Lung (tissue), 12 donors: ENCODE measurements around the gene SLC6A16. TPM values are rescaled to one million over a fixed set of nuclear protein-coding genes. Genes with fewer than 3 reads are reported as not detected.

Source experiments
- ATAC-seq: fragments of 200-7000 bp; cut with Tn5 transposase; one replicate; pipeline ENCODE4 v1.9.1; 2020; ENCODE audit warnings: moderate number of reproducible peaks; ENCODE audit not compliant: insufficient read depth, low FRiP score
- DNase-seq, 3 donors: peaks; one replicate each; pipeline ENCODE4 v3.0.0-alpha.2; 2013 to 2017
- H3K27ac ChIP-seq, 2 donors: one replicate each; pipeline ENCODE4 v1.5.1; 2013; ENCODE audit warnings: mild to moderate bottlenecking in 2 of 2, moderate library complexity in 2 of 2, control low read depth in 1 of 2, inconsistent platforms in 1 of 2, low read depth in 1 of 2, low read length in 1 of 2
- H3K27me3 ChIP-seq, 3 donors: one replicate each; pipeline ENCODE4 v1.5.1; 2013; ENCODE audit warnings: low read length in 2 of 3; ENCODE audit not compliant: control insufficient read depth in 3 of 3, insufficient read depth in 3 of 3
- H3K36me3 ChIP-seq, 4 donors: one replicate each; pipeline ENCODE4 v1.5.1; 2013; ENCODE audit warnings: low read length in 4 of 4, mild to moderate bottlenecking in 1 of 4, moderate library complexity in 1 of 4; ENCODE audit not compliant: control insufficient read depth in 4 of 4, insufficient read depth in 4 of 4
- H3K4me1 ChIP-seq, 5 donors: one replicate each; pipeline ENCODE4 v1.5.1; 2013; ENCODE audit warnings: low read length in 5 of 5, mild to moderate bottlenecking in 2 of 5, moderate library complexity in 1 of 5; ENCODE audit not compliant: control insufficient read depth in 5 of 5, insufficient read depth in 5 of 5
- H3K4me3 ChIP-seq: one replicate; pipeline ENCODE4 v1.5.1; 2013; ENCODE audit warnings: mild to moderate bottlenecking, control low read depth, moderate library complexity
- H3K9ac ChIP-seq, 2 donors: one replicate each; pipeline ENCODE4 v1.5.1; 2013; ENCODE audit warnings: low read length in 2 of 2, control low read depth in 1 of 2; ENCODE audit not compliant: insufficient read depth in 1 of 2
- H3K9me3 ChIP-seq, 4 donors: one replicate each; pipeline ENCODE4 v1.5.1; 2013; ENCODE audit warnings: low read length in 3 of 4, mild to moderate bottlenecking in 1 of 4, moderate library complexity in 1 of 4; ENCODE audit not compliant: control insufficient read depth in 4 of 4, insufficient read depth in 3 of 4
- CTCF ChIP-seq: IDR thresholded peaks from 2 replicates; pipeline ENCODE4 v1.5.1; 2012; ENCODE audit warnings: mild to moderate bottlenecking; ENCODE audit errors: control extremely low read depth, extremely low read depth
- WGBS, 2 donors: extraction: QIAGEN DNeasy Blood & Tissue Kit; methylation state at CpG; one replicate each; pipeline ENCODE4 v1.1.7; 2013; 5-methylcytosine and 5-hydroxymethylcytosine counted together
- polyA plus RNA-seq, 2 donors: library from polyadenylated mRNA; stranded (reverse); fragments of 200-250 nt; gene quantifications; one replicate each; pipeline ENCODE4 v1.2.1, GENCODE V29; 2013
- total RNA-seq, 2 donors: library from RNA; depleted of rRNA in 1 of 2; stranded (reverse); fragments of >200 nt in 1 of 2; gene quantifications; one replicate each; pipeline ENCODE4 v1.2.1, GENCODE V29; 2014 to 2021
- donor health status: control.
- donor health status: control.
- donor health status: Bipolar disorder and iron deficiency.
- donor health status: healthy.
- donor health status: DM: yes; HTN: yes; CAD: no.

SLC6A16 gene
- total and polyA plus RNA-seq, 4 donors, result 0.93 to 2.5 (median 2.1) TPM

DNA sequence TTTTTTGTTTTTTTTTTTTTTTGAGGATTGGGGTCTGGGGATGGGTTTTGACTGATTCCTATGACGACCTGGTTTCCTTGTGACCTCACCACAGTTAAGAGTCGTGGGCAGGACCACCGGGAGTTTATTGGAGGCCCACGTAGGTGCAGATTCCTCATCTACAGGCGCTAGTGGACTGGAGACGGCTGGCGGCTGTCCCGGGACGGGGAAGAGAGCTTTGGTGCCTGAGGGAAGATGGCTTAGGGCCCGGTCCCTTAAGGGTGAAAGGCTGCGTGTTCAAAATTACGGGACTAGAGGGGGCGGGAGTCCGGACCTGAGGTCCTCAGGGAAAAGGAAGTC is 37.9 kb upstream of the SLC6A16 start:
- 1% methylated on average over 14 of the region's 14 CpGs for WGBS, 2 donors
- H3K4me1 ChIP-seq, result peaks cover 0 to 15% (median 3%) of the 10 kb centered on the region in 5 donors
- no peak for ATAC-seq
- H3K27me3 ChIP-seq, result no peaks in the 10 kb centered on the region
- no peak overlapping the region for H3K4me3 ChIP-seq
- H3K9me3 ChIP-seq, result no peaks in the 10 kb centered on the region
- H3K36me3 ChIP-seq, result peaks cover 0 to 10% (median 3%) of the 10 kb centered on the region in 4 donors
- H3K9ac ChIP-seq, result peak overlapping the region in 1 of 2 donors; percentile 81
- no peak for TF ChIP-seq CTCF
- DNase-seq, result peak; percentile 80 to 86 (median 83)
- H3K27ac ChIP-seq, result peak overlapping the region; percentile 30 to 50

DNA sequence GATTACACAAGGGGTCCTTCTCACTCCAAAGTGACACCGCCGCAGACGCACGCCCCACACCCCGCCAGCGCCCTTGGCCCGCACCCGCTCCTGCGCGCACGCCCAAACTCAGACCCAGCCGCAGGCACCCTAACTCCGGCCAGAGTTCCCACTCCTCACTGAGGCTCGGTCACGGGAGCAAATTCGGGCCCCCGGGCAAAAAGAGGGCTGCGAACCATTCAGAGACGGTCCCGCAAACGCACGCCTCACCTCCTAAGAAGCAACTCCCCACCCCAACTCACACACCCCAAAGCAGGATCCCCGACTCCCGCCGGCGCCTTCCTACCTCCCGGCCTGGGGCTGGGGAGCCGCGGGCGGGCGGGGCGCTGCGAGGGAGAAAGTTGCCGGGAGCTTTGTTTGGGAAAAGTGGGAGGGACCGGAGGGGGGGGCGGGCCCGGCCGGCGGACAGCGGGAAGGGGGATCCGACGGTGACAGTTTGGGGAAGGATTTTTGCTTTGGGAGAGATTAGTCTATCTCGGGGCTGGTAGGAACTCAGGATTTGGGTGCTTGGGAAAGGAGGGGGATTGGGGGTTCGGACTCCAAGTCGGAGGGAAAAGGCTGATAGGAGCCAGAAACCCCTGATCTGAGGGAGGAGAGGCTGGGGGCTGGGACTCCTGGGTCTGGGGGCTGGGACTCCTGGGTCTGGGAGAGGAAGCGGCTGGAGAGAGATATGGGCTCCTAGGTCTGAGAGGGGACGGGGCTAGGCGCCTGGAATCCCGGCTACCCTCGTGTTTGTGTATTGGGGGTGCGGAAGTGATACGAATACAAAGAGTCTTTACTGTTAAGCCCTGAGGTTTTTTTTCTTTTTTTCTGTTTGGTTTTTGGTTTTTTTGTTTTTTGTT is 37.3 kb upstream of the SLC6A16 start, which contains the start of gene TEAD2:
TSS of gene TEAD2 (minus strand) at position 369 of the 881 bp plus-strand sequence. CDS start 2,341 bp downstream, outside the sequence.
- peaks cover 0 to 16% (median 6%) of the 10 kb centered on the region in 4 donors for H3K36me3 ChIP-seq
- H3K4me3 ChIP-seq, result peak within 1 kb of the TSS; percentile 59
- 0 to 1% methylated on average over 51 to 52 of the region's 52 CpGs for WGBS, 2 donors
- H3K27ac ChIP-seq, result peak within 1 kb of the TSS; percentile 90 to 98
- H3K4me1 ChIP-seq, result peaks cover 0 to 19% (median 5%) of the 10 kb centered on the region in 5 donors
- TF ChIP-seq CTCF, result no peak
- peak; percentile 90 to 91 (median 91) for DNase-seq
- peak within 1 kb of the TSS; percentile 98 to 99 for H3K9ac ChIP-seq
- no peaks in the 10 kb centered on the region for H3K9me3 ChIP-seq
- no peak for ATAC-seq
- no peaks in the 10 kb centered on the region for H3K27me3 ChIP-seq

DNA sequence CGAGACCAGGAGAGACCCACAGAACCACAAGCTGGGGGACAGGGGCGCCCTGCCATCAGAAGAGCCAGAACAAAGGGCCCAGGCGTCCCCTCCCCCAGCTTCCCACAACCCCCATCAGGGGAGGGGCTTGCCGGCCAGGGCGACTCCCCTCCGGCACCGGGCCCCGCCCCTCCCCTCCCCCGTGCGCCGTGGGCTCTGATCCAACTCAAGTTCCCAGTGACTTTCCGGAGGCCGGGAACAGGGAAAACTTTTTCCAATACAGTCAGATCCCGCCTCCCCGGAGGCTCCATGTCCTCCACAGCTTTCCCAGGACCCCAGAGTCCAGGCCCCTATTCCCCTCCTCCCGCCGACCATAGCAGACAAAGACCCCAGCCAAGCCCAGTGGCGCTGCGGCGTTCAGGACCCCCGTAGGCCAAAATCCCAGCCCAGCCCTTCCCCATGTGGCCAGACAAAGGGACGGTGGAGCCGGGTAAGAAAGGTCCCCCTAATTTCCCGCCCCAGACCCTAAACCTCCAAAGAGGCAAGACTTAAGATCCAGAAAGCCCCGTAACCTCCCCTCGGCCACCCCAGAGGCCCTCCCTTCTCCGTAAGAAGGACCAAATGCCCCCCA is 36.6 kb upstream of the SLC6A16 start:
- Histone ChIP-seq H3K27me3 (no peaks in the 10 kb centered on the region), H3K4me1 (peaks cover 0 to 26% (median 8%) of the 10 kb centered on the region in 5 donors), H3K9me3 (no peaks in the 10 kb centered on the region), H3K9ac (peak overlapping the region; percentile 98 to 99), H3K36me3 (peaks cover 0 to 24% (median 9%) of the 10 kb centered on the region in 4 donors), H3K4me3 (peak overlapping the region; percentile 59), H3K27ac (peak overlapping the region; percentile 90 to 98)
- peak; percentile 94 to 97 (median 96) for DNase-seq
- no peak for ATAC-seq
- TF ChIP-seq CTCF, result no peak
- WGBS, 2 donors, result 3 to 10% methylated on average over 19 to 27 of the region's 27 CpGs
